ENCODE measurements around the gene FYN.

GRCh38 chr6:111843347-111844147 lies 29.7 kb downstream of the FYN start:
- TF ChIP-seq CTCF (IDR thresholded peaks at IDR 0.05 in 2 of 3, conservative IDR thresholded peaks at IDR 0.05 in 1 of 3; ENCODE audit: borderline replicate concordance in 1 of 3, insufficient read depth in 1 of 3, low read depth in 2 of 3, low read length in 2 of 3), result no peak
- TF ChIP-seq POLR2A (IDR thresholded peaks at IDR 0.05; ENCODE audit: borderline replicate concordance, extremely low read depth, insufficient read depth, insufficient read length), result no peak
- no peak for TF ChIP-seq SIN3A (IDR thresholded peaks at IDR 0.05; ENCODE audit: low read depth)
- TF ChIP-seq EGR1 (IDR thresholded peaks at IDR 0.05; ENCODE audit: low read depth), result no peak
- TF ChIP-seq JUND (IDR thresholded peaks at IDR 0.05), result no peak
- no peak for TF ChIP-seq YY1 (IDR thresholded peaks at IDR 0.05; ENCODE audit: extremely low read depth, insufficient replicate concordance, low read depth, low read length)
- TF ChIP-seq MAX (IDR thresholded peaks at IDR 0.05), result no peak
- TF ChIP-seq POLR2AphosphoS5 (IDR thresholded peaks at IDR 0.05; ENCODE audit: low read depth, low read length), result no peak
